GM12801 (cell line): ENCODE data around the gene STIP1.

Source experiments
- CTCF ChIP-seq: IDR thresholded peaks from one replicate; pipeline ENCODE4 v1.5.1; 2011; ENCODE audit warnings: control low read depth; ENCODE audit not compliant: insufficient read length; ENCODE audit errors: extremely low read depth

STIP1 gene

GRCh38 chr11:64222651-64223000, 36.7 kb downstream of the STIP1 start:
- no peak for TF ChIP-seq CTCF

GRCh38 chr11:64223001-64223651, 37.2 kb downstream of the STIP1 start:
- no peak for TF ChIP-seq CTCF

DNA sequence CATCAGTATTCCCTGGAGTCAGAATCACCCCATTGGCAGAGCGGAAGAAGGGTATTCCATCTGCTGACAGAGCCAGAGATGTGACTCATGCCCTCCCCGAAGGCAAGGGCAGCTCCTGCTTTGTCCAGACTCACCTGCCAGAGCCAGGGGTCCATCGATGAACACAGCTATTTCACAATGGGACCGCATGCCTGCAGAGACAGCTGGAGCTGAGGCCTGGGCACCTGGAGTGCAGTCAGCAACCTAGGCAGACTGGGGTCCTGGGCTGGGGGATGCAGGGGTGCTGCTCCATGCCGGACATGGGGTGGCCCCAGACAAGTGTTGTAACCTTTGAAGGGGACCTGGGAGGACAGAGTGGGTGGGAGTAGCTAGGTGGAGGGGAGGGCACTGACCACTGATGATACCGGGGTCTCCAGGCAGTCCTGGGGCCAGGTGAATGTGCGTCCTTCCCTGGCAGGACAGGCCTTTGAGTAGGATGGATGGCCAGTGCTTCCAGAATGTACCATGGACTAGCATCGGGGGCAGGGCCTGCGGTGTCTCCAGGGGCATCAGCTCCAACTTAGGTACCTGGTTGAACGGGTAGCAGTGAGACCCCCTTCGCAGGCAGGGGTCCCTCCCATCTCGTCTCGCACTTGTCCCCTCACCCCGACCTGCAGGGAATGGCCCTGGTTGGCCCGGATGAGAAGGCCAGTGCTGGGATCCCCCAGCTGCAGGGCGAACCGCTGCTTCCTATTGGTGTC, 38.4 kb downstream of the STIP1 start:
- no peak for TF ChIP-seq CTCF

DNA sequence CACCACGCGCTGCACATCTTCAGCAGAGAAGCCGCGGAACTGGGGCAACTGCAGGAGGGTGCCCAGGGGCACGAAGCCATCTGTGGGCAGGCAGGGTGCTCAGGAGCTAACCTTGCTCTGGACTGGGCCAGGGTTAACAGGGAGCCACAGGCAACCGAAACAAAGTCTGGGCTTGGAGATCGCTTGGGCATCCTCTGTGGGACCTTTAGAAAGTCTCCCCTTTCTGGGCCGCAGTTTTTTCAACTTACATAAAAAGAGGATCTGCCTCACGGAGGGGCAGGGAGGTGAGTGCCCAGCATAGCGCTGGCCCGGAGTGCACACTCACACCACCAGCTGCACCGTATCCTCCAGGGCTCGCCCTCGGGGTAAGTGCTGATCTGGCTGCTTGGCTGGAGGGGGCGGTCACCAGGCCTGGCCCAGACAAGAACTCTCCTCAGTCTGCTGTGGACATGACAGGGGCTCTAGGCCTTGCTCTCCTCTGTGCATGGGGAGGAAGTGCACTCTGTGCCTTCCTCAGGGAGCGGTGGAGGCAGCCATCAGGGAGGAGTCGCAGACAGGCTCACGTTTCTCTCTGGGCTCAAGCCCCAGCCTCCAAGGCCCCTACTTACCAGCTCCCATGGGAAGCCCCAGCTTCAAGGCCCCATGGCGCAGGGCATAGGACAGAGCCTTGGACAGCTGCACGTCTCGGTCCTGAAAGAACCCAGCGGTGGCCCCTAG, 39.1 kb downstream of the STIP1 start:
- no peak for TF ChIP-seq CTCF

DNA sequence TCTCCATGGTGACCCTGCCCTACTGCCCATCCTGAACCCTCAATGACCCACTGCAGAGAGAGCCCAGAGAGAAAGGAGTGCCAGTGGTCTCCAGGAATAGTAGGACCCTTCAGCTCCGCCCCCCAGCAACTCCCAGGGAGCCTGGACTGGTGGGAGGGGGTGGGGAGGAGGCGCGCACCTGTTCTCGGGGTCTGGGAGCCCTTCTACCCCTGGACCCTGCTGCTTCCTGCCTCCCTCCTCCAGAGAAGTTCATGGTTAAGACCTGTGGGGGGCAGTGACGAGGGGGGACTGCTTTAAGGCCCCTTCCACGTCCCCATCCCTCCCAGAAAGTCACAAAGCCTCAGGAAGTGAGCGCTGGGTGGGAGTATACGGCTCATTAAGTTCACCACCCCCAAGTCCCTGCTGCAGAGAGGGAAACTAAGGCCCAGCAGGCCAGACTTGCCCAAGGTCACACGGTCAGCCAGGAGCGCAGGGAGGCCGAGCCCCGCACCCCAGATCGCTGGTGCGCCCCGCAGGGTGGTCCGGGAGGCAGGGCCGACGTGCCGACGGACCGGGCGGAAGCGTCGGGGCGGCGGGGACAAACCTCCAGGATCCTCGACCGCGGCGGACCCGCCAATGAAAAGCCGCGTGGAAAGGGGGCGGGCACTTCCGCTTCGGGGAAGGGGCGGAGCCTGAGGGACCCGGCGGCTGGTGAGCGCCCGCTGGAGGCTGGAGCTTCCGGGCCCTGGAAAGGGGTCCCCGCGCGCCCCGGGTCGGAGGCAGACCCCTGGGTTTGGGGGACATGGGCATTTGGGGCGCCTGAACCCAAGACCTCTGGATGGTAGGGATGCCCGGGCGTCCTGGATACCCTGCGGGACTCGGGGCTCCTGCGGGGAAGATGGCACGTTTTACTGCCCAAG, 39.9 kb downstream of the STIP1 start, which contains the start of the genes NUDT22 and TRPT1:
NUDT22 (plus strand) TSS at position 667 of the 899 bp plus-strand sequence. CDS start 379 bp downstream, outside the sequence.
TRPT1 (minus strand) TSS at position 579 of the 899 bp plus-strand sequence; CDS start at position 253, 326 bp downstream.
- TF ChIP-seq CTCF = no peak

GRCh38 chr11:64226507-64227051, 40.6 kb downstream of the STIP1 start:
- no peak for TF ChIP-seq CTCF
